Measurements from ENCODE around the gene CYTH4. TPM values are rescaled to one million over a fixed set of nuclear protein-coding genes. Genes with fewer than 3 reads are reported as not detected.

CYTH4 gene
- total RNA-seq, 1 experiment from 2014 or later, result 3.8 TPM

DNA sequence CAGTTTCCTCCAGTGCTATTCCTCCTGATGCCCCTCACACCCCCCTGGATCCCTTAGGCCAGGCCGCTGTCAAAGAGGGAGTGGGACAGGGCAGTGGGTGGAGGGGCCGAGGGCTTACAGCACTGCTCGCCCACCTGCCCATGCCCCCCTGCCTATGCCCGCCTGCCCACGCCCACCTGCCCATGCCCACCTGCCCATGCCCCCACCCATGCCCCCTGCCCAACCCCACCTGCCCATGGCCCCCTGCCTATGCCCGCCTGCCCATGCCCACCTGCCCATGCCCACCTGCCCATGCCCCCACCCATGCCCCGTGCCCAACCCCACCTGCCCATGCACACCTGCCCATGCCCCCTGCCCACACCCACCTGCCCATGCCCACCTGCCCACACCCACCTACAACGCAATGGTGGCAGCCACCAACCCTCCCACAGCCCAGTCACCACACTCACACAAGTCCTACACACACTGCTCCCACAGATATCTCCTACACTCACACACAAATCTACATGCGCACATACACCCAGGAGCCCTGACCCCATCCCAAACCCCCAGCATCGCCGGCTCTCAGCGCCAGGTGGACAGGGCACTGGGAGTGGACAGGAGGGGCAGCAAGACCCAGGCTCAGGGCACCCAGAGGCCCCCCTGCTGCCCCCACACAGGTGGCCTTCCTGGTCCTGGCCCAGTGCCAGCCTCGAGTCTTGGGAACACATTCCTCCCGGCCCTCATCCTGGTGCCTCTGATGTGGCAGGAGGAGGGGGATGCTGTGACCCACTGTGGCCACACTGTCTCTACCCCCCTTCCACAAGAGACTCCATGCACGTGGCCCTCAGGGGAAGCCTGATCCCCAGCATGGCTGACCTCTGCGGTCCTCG lies 61.8 kb downstream of the CYTH4 start:
- intact Hi-C loops (cut with micrococcal nuclease), result no loop called here
- ChIA-PET POLR2A (no interaction called here), CTCF (no interaction called here), RAD21 (ENCODE audit: low non-redundant PET in 1 of 2, low total read pairs in 2 of 2, uncharacterized antibody in 2 of 2, unreplicated experiment in 2 of 2) (no interaction called here)
- DNase-seq (ENCODE audit: low read depth, low spot score) (no peak), ATAC-seq (no peak)
- no peaks in the 10 kb centered on the region for H4K20me1 ChIP-seq (ENCODE audit: insufficient read depth)
- no peaks in the 10 kb centered on the region for H3K27me3 ChIP-seq (ENCODE audit: insufficient read depth, low read length)
- no peaks in the 10 kb centered on the region for H3K79me2 ChIP-seq (ENCODE audit: insufficient read depth, low read length)
- H3K36me3 ChIP-seq (ENCODE audit: control insufficient read depth in 1 of 2, insufficient read depth in 2 of 2, low read length in 2 of 2), result no peaks in the 10 kb centered on the region
- no peak overlapping the region for H3K4me3 ChIP-seq (replicated peaks in 1 of 2; ENCODE audit: low read depth in 1 of 2, low read length in 2 of 2)
- no peak overlapping the region for H3K9ac ChIP-seq (ENCODE audit: low read length)
- H3K4me1 ChIP-seq (ENCODE audit: control insufficient read depth in 1 of 2, insufficient read depth in 2 of 2, low read length in 2 of 2), result peaks cover 44 to 51% of the 10 kb centered on the region in 2 experiments; a peak in 3 of 4 replicates
- no peaks in the 10 kb centered on the region for H3K9me2 ChIP-seq (ENCODE audit: insufficient read depth)
- no TSS peak for BruUV-seq (replicated peaks)
- H2AFZ ChIP-seq (ENCODE audit: low read depth, low read length, poor library complexity, severe bottlenecking), result no peak overlapping the region
- H3K4me2 ChIP-seq (ENCODE audit: low read length), result no peak overlapping the region
- TF ChIP-seq CBX3 (IDR thresholded peaks at IDR 0.05; ENCODE audit: low read depth), result no peak
- TF ChIP-seq ZNF274 (IDR thresholded peaks at IDR 0.05; ENCODE audit: low read depth, low read length), result no peak
- H3K27ac ChIP-seq (ENCODE audit: low read depth, low read length), result peak overlapping the region; percentile 22; the same call in 1 of the 2 replicates
- H3K9me3 ChIP-seq (ENCODE audit: control insufficient read depth in 1 of 2, insufficient read depth in 1 of 2, low read depth in 1 of 2, low read length in 2 of 2), result no peaks in the 10 kb centered on the region

DNA sequence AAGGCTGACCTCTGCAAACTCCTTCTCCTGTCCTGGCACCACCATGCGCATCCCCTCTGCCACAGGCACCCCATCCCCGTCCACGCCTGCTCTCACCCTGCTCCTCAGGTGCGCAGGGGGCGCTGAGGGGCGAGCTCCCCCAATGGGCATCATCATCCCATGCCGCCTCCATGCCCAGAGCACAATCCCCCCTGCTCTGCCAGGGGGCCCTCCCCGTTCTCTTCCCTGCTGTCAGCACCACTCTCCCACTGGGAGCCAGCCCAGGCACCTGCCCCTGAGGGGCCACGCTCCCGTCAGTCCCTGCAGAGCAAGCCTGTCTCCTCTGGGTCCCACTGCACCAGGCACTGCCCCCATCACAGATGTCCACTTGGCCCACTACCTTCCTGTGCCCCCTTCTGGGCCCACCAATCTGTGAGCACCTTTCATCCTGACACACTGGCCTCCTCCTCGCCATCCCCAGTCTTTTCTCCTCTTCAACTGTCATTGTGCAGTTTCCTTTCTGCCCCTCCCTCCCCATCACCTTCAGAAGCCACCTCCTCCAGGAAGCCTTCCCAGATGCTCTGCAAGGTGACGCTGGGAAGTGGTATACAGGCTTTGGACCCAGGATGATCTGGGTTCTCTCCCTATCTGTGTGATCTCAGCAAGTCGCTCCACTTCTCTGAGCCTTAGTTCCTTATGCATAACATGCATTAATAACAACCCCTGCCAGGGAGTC lies 62.6 kb downstream of the CYTH4 start:
- no peaks in the 10 kb centered on the region for H3K27me3 ChIP-seq (ENCODE audit: insufficient read depth, low read length)
- H3K4me1 ChIP-seq (ENCODE audit: control insufficient read depth in 1 of 2, insufficient read depth in 2 of 2, low read length in 2 of 2), result peaks cover 44 to 51% of the 10 kb centered on the region in 2 experiments; a peak in 3 of 4 replicates
- no peaks in the 10 kb centered on the region for H3K9me2 ChIP-seq (ENCODE audit: insufficient read depth)
- ChIA-PET RAD21 (ENCODE audit: low non-redundant PET in 1 of 2, low total read pairs in 2 of 2, uncharacterized antibody in 2 of 2, unreplicated experiment in 2 of 2) (no interaction called here), CTCF (no interaction called here), POLR2A (no interaction called here)
- no peaks in the 10 kb centered on the region for H3K9me3 ChIP-seq (ENCODE audit: control insufficient read depth in 1 of 2, insufficient read depth in 1 of 2, low read depth in 1 of 2, low read length in 2 of 2)
- no peaks in the 10 kb centered on the region for H3K79me2 ChIP-seq (ENCODE audit: insufficient read depth, low read length)
- intact Hi-C loops (cut with micrococcal nuclease), result no loop called here
- H3K9ac ChIP-seq (ENCODE audit: low read length), result no peak overlapping the region
- no peak overlapping the region for H3K4me3 ChIP-seq (replicated peaks in 1 of 2; ENCODE audit: low read depth in 1 of 2, low read length in 2 of 2)
- H3K27ac ChIP-seq (ENCODE audit: low read depth, low read length), result peak overlapping the region; percentile 44; the same call in 1 of the 2 replicates
- peak overlapping the region; percentile 40; the same call in 1 of the 2 replicates for H3K4me2 ChIP-seq (ENCODE audit: low read length)
- DNase-seq (ENCODE audit: low read depth, low spot score), result no peak
- no TSS peak for BruUV-seq (replicated peaks)
- H4K20me1 ChIP-seq (ENCODE audit: insufficient read depth), result no peaks in the 10 kb centered on the region
- no peak for ATAC-seq
- H3K36me3 ChIP-seq (ENCODE audit: control insufficient read depth in 1 of 2, insufficient read depth in 2 of 2, low read length in 2 of 2), result no peaks in the 10 kb centered on the region
- no peak overlapping the region for H2AFZ ChIP-seq (ENCODE audit: low read depth, low read length, poor library complexity, severe bottlenecking)
- TF ChIP-seq ELF1 (IDR thresholded peaks at IDR 0.05; ENCODE audit: borderline replicate concordance, low read depth) (no peak), JUND (IDR thresholded peaks at IDR 0.05) (no peak), POLR2A (IDR thresholded peaks at IDR 0.05; ENCODE audit: borderline replicate concordance, extremely low read depth, insufficient read depth, insufficient read length) (no peak), CBX3 (IDR thresholded peaks at IDR 0.05; ENCODE audit: low read depth) (no peak), ZNF274 (IDR thresholded peaks at IDR 0.05; ENCODE audit: low read depth, low read length) (no peak), RAD21 (IDR thresholded peaks at IDR 0.05; ENCODE audit: low read depth) (no peak), SIN3A (IDR thresholded peaks at IDR 0.05; ENCODE audit: low read depth) (no peak), SRF (IDR thresholded peaks at IDR 0.05; ENCODE audit: low read depth) (no peak), TCF7L2 (IDR thresholded peaks at IDR 0.05; ENCODE audit: borderline replicate concordance, extremely low read depth, insufficient read depth, insufficient read length) (no peak), EZH2 (IDR thresholded peaks at IDR 0.05) (no peak), ZFX (IDR thresholded peaks at IDR 0.05) (no peak)
- TF ChIP-seq, protein P1, sequence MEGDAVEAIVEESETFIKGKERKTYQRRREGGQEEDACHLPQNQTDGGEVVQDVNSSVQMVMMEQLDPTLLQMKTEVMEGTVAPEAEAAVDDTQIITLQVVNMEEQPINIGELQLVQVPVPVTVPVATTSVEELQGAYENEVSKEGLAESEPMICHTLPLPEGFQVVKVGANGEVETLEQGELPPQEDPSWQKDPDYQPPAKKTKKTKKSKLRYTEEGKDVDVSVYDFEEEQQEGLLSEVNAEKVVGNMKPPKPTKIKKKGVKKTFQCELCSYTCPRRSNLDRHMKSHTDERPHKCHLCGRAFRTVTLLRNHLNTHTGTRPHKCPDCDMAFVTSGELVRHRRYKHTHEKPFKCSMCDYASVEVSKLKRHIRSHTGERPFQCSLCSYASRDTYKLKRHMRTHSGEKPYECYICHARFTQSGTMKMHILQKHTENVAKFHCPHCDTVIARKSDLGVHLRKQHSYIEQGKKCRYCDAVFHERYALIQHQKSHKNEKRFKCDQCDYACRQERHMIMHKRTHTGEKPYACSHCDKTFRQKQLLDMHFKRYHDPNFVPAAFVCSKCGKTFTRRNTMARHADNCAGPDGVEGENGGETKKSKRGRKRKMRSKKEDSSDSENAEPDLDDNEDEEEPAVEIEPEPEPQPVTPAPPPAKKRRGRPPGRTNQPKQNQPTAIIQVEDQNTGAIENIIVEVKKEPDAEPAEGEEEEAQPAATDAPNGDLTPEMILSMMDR (IDR thresholded peaks at IDR 0.05 in 2 of 3, conservative IDR thresholded peaks at IDR 0.05 in 1 of 3; ENCODE audit: borderline replicate concordance in 1 of 3, insufficient read depth in 1 of 3, low read depth in 2 of 3, low read length in 2 of 3), result no peak
- TF ChIP-seq, protein P2, sequence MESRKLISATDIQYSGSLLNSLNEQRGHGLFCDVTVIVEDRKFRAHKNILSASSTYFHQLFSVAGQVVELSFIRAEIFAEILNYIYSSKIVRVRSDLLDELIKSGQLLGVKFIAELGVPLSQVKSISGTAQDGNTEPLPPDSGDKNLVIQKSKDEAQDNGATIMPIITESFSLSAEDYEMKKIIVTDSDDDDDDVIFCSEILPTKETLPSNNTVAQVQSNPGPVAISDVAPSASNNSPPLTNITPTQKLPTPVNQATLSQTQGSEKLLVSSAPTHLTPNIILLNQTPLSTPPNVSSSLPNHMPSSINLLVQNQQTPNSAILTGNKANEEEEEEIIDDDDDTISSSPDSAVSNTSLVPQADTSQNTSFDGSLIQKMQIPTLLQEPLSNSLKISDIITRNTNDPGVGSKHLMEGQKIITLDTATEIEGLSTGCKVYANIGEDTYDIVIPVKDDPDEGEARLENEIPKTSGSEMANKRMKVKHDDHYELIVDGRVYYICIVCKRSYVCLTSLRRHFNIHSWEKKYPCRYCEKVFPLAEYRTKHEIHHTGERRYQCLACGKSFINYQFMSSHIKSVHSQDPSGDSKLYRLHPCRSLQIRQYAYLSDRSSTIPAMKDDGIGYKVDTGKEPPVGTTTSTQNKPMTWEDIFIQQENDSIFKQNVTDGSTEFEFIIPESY (IDR thresholded peaks at IDR 0.05; ENCODE audit: extremely low read depth, insufficient replicate concordance, low read length), result no peak
- TF ChIP-seq, protein P3, sequence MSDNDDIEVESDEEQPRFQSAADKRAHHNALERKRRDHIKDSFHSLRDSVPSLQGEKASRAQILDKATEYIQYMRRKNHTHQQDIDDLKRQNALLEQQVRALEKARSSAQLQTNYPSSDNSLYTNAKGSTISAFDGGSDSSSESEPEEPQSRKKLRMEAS (IDR thresholded peaks at IDR 0.05), result no peak

Measured in HCT116 (cell line).